Head of caudate nucleus (tissue), 42 donors: Measurements from ENCODE around the gene MFRP.

Source experiments
- DNase-seq, 42 donors: peaks; one replicate each; pipeline versions ENCODE4 v3.0.0 to v3.0.0-alpha.2; 2020 to 2021; ENCODE audit warnings: mixed read lengths in 7 of 42
- intact Hi-C: fragments of 100-400 bp; cut with DNase I; formaldehyde crosslinking; loops from one replicate; pipeline ENCODE4 v1.15.0; 2022

The MFRP gene

GRCh38 chr11:119374632-119375336, 28.3 kb upstream of the MFRP start:
- intact Hi-C loops: loop anchor here (5.0 kb wide), 1 partner anchor 37 kb away; no protein-coding TSS in a partner anchor
- peak in 39 of 42 donors; percentile 55 to 89 (median 77) for DNase-seq

DNA sequence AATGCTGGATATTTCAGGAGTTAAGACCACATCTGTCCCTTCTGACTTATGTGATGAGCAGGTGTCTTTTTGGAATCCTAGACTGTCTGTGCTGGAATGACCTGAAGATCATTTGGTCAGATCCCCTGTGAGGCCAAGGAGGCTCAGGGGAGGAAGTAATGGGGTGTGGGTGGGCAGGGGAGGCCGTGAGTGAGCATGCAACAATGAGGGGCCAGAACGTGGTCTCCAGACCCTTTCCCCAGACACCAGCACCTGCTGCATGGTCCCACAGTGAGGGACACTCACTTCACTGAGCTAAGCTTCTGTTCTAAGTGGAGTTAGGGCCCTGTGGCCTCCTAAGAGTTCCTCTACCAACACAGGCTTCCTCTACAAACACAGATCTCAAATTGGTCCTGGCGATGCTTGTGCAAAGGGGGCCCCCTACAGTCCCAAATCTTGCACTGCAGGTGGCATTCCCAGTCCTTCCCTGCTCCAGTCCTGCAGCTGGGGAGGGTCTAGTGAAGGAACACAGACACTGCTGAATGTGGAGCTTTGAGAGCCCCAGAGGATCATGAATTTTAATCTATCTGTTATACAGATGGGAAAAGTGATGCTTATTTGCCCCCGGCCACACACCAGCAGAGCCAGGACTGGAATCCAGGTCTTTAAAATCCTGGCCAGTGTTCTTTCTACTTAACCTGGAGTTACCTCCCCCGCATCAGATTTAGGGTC, 27.6 kb upstream of the MFRP start:
- DNase-seq: peak; percentile 75 to 96 (median 89)
- intact Hi-C loops: loop anchor here (5.0 kb wide), 1 partner anchor 37 kb away; no protein-coding TSS in a partner anchor

- intact Hi-C loops: loop anchor here (5.0 kb wide), 1 partner anchor 36 kb away; no protein-coding TSS in a partner anchor
- peak in 2 of 42 donors; percentile 10 to 28 for DNase-seq
These were observed 26.8 kb upstream of the MFRP start for GRCh38 chr11:119373059-119373920.

DNA sequence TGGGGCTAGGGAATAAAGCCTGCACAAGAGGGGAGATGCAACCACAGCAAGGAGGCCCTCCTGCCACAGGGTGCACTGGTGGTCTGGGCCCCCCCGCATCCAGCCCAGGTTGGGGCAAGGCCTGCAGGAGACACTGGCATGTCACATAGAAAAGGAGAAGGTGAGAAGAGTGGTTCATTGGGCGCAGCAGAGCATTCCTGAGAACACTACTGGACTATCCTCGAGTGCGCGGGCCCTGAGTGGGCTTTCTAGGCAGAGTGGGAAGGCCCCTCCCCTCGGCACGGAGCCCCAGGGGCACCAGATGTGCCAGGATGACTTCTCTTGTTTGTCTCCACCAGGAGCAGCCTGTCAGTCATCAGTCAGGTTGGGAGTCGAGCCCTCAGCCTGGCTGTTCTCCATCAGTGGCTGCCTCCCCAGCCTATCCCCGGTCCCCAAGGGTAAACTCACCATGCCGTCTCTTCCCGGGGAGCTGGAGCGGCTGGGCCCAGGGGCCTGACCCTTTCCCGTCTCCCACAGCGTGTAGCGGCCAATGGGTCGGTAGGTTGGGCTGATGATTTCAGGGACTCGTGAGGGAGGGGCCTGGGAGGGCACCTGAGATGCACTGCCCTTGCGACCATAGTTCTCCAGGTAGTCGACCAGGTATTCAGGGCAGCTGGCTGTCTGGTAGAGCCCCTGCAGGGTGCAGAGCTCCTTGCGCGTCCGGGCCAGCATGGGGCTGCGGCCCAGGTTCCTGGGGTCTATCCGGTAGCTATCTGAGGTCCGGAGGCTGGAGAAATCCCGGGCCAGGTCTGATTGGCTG, 26.0 kb upstream of the MFRP start:
- intact Hi-C loops: loop anchor here (5.0 kb wide), 1 partner anchor 35 kb away; no protein-coding TSS in a partner anchor
- DNase-seq: peak in 1 of 42 donors; percentile 30

DNA sequence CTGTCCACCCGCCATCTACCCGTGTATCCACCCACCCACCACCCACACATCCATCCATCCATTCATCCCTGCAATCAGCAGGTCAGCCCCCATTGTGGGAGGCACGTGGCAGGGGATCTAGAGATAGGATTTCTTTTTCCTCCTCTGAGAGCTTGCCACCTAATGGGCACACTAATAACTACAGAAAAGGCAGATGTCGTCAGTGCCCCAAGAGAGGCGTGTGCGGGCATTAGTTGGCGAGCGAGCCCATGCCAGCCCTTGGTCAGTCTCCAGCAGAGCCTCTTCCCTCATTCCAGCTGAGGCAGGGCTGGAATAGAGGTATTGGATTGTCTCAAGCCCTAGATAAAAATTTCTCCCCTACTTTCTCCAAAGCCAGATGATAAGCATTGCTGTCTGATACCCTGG, 25.3 kb upstream of the MFRP start:
- intact Hi-C loops: loop anchor here (5.0 kb wide), 1 partner anchor 34 kb away; no protein-coding TSS in a partner anchor
- peak in 30 of 42 donors; percentile 35 to 85 (median 68) for DNase-seq

DNA sequence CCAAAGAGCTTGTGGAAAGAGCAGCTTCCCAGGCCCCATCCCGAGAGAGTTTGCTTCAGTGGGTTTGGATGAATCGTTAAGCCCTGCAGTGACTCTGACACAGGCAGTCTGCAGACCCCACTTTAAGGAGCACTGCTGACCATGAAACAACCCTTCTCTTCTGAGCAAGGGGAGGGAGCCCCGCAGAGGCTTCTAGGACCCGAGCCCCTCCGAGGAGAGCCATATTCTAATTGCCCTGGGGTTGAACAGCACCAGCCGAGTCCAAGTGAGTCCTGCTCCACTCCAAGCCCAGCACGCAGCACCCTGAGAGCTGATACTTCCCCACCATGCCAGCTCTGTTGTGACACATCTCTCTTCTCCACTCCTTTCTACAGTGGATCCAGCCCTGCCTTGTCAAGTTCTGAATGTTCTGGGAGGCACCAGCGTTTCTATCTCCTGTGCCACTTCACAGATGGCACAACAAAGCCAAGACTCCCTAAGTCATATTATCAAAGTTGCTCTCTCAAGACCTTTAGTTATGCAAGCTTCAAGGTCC, 24.6 kb upstream of the MFRP start:
- intact Hi-C loops: loop anchor here (5.0 kb wide), 1 partner anchor 34 kb away; no protein-coding TSS in a partner anchor
- DNase-seq: peak in 1 of 42 donors; percentile 26

GRCh38 chr11:119370486-119371046, 24.1 kb upstream of the MFRP start:
- intact Hi-C loops: loop anchor here (5.0 kb wide), 1 partner anchor 33 kb away; no protein-coding TSS in a partner anchor
- DNase-seq: peak in 2 of 42 donors; percentile 33 to 43

DNA sequence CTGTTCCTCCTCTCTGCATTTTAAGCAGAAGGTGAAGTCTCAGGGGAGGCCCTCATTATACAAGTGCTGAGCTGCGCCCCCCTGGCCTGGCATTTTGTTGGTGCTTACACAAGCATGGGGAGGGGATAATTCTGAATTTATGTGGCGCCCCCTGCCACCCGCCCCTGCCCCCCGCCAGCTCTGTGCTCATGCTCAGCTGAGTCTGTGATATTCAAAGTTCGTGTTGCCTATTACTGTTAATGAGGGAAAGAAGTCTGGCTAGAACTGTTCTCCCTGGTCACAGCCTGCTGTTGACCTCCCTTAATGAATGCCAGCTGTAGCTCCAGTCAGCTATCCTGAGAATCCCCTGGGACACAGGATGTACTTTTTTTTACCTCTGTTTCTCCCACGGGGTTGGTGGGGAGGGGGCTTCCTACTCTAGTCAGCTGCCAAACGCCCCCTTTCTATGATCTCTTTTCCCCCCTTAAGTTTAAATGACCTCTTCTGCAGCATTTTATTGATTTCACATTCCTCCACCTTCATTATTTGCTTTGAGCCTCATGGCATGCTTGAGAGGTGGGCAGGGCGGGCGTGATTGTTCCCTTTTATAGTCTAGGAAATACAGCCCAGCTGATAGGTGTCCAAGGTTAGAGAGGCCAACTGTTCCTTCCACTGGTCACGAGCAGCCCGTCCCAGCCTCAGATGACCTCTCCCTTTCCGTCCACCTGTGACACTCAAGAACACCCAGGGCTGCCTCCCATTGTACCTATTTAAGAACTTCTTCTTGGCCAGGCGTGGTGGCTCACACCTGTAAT, 22.8 kb upstream of the MFRP start:
- peak in 2 of 42 donors; percentile 12 to 25 for DNase-seq
- intact Hi-C loops: no loop called here

DNA sequence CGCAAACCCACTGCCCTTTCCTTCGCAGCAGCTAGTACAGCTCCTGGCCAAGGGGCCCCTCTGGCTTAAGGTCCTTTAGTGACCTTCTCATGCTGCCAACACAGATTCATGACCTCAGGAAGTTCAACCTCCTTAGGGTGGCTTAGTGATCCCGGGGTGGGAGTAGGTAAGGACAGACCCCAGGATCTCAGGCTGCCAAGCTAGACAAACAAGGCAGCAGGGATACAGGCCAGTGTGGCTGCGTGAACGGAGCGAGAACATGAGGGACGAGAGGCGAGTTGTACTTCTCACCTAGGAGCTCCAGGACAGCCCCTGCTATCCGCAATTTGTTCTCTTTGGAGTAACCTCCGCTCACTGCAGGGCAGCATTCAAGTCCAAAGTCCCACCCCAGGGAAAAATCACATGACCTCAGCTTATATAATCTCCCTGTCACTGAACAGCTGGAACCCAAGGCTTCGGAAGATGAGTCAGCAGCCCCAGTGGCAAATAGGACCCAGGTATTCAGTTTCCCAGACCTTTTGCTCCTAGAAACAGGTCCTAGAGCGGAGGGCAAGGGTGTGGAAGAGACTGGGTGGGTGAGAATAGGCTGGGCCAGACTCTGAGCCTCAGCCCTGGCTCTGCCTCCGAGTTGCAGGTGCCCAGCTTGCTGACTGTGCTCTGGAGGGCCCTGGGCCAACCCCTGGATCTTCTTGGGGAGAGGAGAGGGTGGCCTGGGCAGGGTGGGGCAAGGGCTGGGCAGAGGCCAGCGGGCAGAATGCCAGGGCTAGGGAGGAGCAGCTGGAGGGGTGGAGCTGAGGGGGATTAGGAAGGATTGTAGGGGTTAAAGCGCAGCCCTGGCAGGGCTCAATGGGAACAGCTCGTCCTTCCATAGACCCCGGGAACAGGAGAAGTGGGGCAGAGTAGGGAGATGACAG, 21.9 kb upstream of the MFRP start:
- DNase-seq: peak in 25 of 42 donors; percentile 29 to 87 (median 68)

DNA sequence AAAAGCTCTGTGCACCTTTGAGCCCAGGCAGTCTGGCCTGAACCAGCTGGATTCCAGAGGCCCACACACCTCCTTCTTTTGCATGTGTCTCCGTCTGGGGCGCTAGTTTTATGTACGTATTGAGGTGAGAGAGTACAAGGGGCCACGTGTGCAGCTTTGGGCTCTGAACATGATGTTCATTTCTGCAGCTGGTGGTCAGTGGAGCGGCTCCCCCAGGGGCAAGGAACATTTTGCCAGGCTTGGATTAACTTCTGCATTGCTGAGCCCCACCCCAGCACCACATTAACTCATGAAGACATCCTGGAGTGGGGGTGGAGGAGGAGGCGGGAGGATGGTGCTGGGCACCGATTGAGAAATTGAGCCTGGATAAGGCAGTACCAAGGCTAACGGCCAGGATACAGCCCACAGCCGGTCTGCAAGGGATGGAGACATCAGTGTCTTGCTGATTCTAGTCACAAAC, 21.2 kb upstream of the MFRP start:
- intact Hi-C loops: no loop called here
- DNase-seq: peak in 3 of 42 donors; percentile 17 to 51 (median 20)

More for the DNA sequence above, 21.9 kb upstream of the MFRP start:
- intact Hi-C loops: no loop called here

GRCh38 chr11:119366690-119367620, 20.4 kb upstream of the MFRP start:
- DNase-seq: peak in 3 of 42 donors; percentile 20 to 55 (median 25)
- intact Hi-C loops: no loop called here

GRCh38 chr11:119365071-119365591, 18.6 kb upstream of the MFRP start:
- DNase-seq: peak in 3 of 42 donors; percentile 26 to 61 (median 52)
- intact Hi-C loops: no loop called here

GRCh38 chr11:119363851-119364590, 17.5 kb upstream of the MFRP start:
- intact Hi-C loops: no loop called here
- peak in 41 of 42 donors; percentile 69 to 94 (median 86) for DNase-seq
